22Rv1 (cell line): ENCODE measurements around the gene PCGF5.
"Not testable (repeated sequence)": the region's sequence is repeated elsewhere in the genome, so short reads cannot be mapped to it uniquely, and the experiment has no call there.

Source experiments
- H3K27ac ChIP-seq: fragments of 450-650 bp; 2 replicates; pipeline ENCODE4 v1.5.1; 2017
- CTCF ChIP-seq: fragments of 450-650 bp; IDR thresholded peaks from 2 replicates; pipeline ENCODE4 v1.5.1; 2017; ENCODE audit warnings: mild to moderate bottlenecking
- ZFX ChIP-seq: fragments of 450-650 bp; IDR thresholded peaks from 2 replicates; pipeline ENCODE4 v1.6.1; 2017; ENCODE audit warnings: antibody characterized with exemption, borderline replicate concordance

The PCGF5 gene

DNA sequence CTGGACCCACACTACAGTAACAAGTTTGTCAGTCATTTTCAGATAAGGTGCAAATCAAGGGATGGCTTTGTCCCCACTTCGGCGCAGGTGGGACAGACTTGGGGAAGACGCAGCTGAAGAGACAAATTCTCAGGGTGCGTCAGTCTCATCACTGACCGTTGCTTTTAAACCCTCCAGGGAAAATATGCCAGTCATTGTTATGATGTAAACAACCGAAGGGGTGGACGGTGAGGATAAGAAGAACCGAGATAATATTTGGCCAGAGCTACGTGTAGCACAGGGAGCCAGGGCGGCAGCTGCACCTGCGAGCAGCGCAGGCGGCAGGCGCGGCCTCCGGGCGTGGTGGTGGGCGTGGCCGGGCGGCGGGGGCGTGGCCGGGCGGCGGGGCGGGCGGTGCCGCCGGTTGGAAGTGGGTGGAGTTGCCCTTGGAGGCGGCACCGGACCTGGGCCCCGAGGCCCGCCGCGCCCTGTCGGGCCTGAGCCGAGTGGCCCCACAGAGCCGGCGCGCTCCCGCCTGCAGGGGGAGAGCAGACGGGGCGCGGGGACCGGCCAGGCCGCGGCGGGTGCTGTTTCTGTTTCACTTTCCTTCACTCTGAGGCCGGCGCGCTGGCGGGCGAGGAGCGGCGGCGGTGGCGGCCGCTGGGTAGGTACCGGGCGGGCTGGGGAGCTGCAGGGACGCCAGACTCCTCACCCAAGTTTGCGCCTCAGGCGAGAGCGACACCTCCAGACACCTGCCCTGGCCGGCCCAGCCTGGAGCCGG, at the start of gene PCGF5:
PCGF5 (plus strand) TSS at position 470 of the 760 bp plus-strand sequence. CDS start 2,209 bp downstream, outside the sequence.
- 0 out of 2 replicates have a peak within 1 kb of the TSS, but pooled peaks have one; percentile 26 for H3K27ac ChIP-seq

DNA sequence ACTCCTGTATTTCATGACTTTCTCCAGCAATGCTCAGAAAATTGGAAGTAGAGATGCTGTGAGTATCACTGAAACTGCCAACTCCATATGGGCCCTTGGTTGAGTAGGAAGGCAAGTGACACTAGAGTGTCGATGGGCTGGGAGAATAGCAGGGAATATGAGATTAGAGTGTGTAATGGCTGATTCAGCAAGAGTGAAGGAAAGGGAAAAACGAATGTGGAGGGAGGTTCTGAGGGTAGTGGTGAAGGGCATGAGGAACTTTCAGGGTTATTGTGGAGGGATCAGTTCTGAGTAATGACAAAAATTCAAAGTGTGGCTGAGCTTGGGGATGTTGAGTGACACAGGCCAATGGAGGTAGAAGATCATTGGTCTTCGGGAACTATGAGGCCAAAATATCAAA, 49.0 kb upstream of the PCGF5 start:
- no peak overlapping the region for H3K27ac ChIP-seq
- TF ChIP-seq CTCF (no peak), ZFX (no peak)

More for the DNA sequence above, at the start of gene PCGF5:
- peak; percentile 30 for TF ChIP-seq CTCF
- TF ChIP-seq ZFX = no peak

DNA sequence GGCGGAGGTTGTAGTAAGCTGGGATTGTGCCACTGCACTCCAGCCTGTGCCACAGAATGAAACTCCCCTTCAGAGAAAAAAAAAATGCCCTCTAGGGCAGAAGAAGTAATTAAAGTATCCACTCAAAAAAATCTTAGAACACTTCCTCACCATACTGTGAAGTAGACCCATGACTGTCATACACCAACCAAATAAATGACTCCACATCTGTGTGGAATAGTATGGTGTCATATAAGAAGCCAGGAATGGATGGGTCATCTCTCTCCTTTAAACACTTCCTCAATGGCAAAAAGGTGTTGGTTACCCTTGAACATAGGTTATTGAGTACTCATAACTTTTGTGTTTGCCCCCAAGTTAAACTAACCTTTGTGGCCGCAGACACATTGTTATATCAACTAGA, 48.1 kb upstream of the PCGF5 start:
- H3K27ac ChIP-seq = no peak overlapping the region
- TF ChIP-seq CTCF (no peak), ZFX (no peak)

- H3K27ac ChIP-seq = no peak overlapping the region
- TF ChIP-seq ZFX = no peak
Observed at GRCh38 chr10:91185239-91185875, 35.1 kb upstream of the PCGF5 start.

DNA sequence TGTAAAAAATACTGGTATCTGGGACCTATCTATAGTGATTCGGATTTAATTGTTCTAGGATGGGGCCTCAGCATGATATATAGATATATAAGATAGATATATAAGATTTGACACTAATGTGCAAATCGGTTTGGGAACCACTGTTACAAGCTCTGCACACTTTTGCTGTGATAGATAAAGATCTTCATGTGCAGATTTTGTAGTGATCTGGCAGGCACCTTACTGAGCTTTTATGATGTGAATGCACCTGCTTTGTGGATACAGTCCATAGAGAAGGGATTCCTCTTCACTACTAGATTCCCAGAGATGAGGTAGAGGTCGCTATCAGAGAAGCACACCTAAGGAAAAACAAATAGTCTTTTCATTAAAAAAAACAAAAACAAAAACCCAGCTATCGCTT, 33.3 kb upstream of the PCGF5 start:
- TF ChIP-seq ZFX (no peak), CTCF (no peak)
- H3K27ac ChIP-seq = no peak overlapping the region

GRCh38 chr10:91188010-91188409, 32.5 kb upstream of the PCGF5 start:
- H3K27ac ChIP-seq = not testable (repeated sequence)

- TF ChIP-seq CTCF (no peak), ZFX (no peak)
- H3K27ac ChIP-seq = no peak overlapping the region
Observed at GRCh38 chr10:91188889-91189288, 31.6 kb upstream of the PCGF5 start.

GRCh38 chr10:91190388-91190870, 30.0 kb upstream of the PCGF5 start:
- TF ChIP-seq ZFX (no peak), CTCF (no peak)
- H3K27ac ChIP-seq = no peak overlapping the region
